ENCODE results near the gene EPHB2. TPM values are rescaled to one million over a fixed set of nuclear protein-coding genes. Genes with fewer than 3 reads are reported as not detected.

EPHB2 gene
- total RNA-seq, 1 donor from 2014 or later = 5.0 TPM

GRCh38 chr1:22917989-22918388 lies 207.3 kb downstream of the EPHB2 start:
- Histone ChIP-seq H3K36me3 (no peaks in the 10 kb centered on the region), H3K27ac (no peak overlapping the region), H3K4me1 (no peaks in the 10 kb centered on the region), H3K4me3 (no peak overlapping the region), H3K27me3 (ENCODE audit: low read depth) (no peaks in the 10 kb centered on the region), H3K9me3 (no peaks in the 10 kb centered on the region)
- TF ChIP-seq CTCF (IDR thresholded peaks at IDR 0.05) = no peak
- ATAC-seq = no peak
- intact Hi-C loops (cut with DNase I) = no loop called here
- DNase-seq = no peak

DNA sequence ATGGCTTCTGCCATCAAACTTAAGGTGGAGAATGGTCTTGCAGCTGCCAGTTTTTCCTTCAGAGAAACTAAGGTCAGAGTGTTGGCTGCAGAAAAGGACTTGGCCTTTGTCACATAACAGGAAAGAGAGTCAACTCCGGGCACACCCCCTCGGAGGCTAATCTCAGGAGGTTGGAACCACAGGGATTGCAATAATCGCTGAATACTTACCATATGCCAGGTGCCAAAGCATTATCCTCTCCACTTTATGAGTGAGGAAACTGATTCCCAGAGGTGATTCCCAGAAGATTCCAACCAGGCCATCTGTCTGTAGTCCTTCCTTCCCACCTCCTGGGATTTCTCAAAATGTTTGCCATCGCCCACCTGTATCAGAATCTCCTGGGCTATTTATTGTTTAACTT lies 208.0 kb downstream of the EPHB2 start:
- Histone ChIP-seq H3K27me3 (ENCODE audit: low read depth) (no peaks in the 10 kb centered on the region), H3K36me3 (no peaks in the 10 kb centered on the region), H3K4me3 (no peak overlapping the region), H3K4me1 (no peaks in the 10 kb centered on the region), H3K27ac (no peak overlapping the region), H3K9me3 (no peaks in the 10 kb centered on the region)
- no peak for DNase-seq
- intact Hi-C loops (cut with DNase I) = no loop called here
- no peak for ATAC-seq
- no peak for TF ChIP-seq CTCF (IDR thresholded peaks at IDR 0.05)

- intact Hi-C loops (cut with DNase I) = no loop called here
- Histone ChIP-seq H3K27me3 (ENCODE audit: low read depth) (no peaks in the 10 kb centered on the region), H3K27ac (no peak overlapping the region), H3K4me3 (no peak overlapping the region), H3K9me3 (no peaks in the 10 kb centered on the region), H3K4me1 (no peaks in the 10 kb centered on the region), H3K36me3 (no peaks in the 10 kb centered on the region)
- no peak for TF ChIP-seq CTCF (IDR thresholded peaks at IDR 0.05)
- ATAC-seq (no peak), DNase-seq (no peak)
Measured at GRCh38 chr1:22919341-22920025, 208.8 kb downstream of the EPHB2 start.

GRCh38 chr1:22920026-22920733 lies 209.5 kb downstream of the EPHB2 start:
- no peaks in the 10 kb centered on the region for H3K36me3 ChIP-seq
- no peaks in the 10 kb centered on the region for H3K27me3 ChIP-seq (ENCODE audit: low read depth)
- H3K9me3 ChIP-seq = no peaks in the 10 kb centered on the region
- TF ChIP-seq CTCF (IDR thresholded peaks at IDR 0.05) = no peak
- no peak for DNase-seq
- intact Hi-C loops (cut with DNase I) = no loop called here
- H3K27ac ChIP-seq = no peak overlapping the region
- ATAC-seq = no peak
- H3K4me1 ChIP-seq = no peaks in the 10 kb centered on the region
- no peak overlapping the region for H3K4me3 ChIP-seq

GRCh38 chr1:22920734-22921451 lies 210.3 kb downstream of the EPHB2 start:
- ATAC-seq (peak in 1 of 2 donors; percentile 48), DNase-seq (peak; percentile 51)
- intact Hi-C loops (cut with DNase I) = no loop called here
- Histone ChIP-seq H3K36me3 (no peaks in the 10 kb centered on the region), H3K4me3 (no peak overlapping the region), H3K4me1 (no peaks in the 10 kb centered on the region), H3K9me3 (no peaks in the 10 kb centered on the region), H3K27me3 (ENCODE audit: low read depth) (no peaks in the 10 kb centered on the region), H3K27ac (no peak overlapping the region)
- no peak for TF ChIP-seq CTCF (IDR thresholded peaks at IDR 0.05)
